ENCODE measurements around the gene DDX55.

DNA sequence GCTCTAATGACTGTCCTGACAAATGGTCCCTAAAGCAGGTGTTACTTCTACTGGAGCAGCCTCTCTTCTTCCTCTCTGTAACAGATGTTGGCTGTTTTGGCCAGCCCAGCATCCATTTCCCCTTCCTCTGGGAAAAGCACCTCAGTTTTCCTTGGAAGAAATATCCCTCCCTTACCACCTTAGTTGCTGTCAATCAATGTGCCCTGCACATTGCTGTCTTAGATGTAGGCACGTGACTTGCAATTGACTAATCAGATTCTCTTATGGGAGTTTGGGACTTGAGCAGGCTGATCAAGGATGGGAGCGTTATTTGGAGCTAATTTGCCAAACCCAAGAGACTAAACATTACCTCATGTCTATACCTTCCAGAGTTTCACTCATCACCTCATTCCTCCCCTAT, 29.5 kb upstream of the DDX55 start:
- no peak for TF ChIP-seq CTCF (IDR thresholded peaks at IDR 0.05; ENCODE audit: poor library complexity, severe bottlenecking)
- TF ChIP-seq POLR2AphosphoS5 (IDR thresholded peaks at IDR 0.05), result no peak
- no peak for TF ChIP-seq TAF1 (IDR thresholded peaks at IDR 0.05; ENCODE audit: low read depth)
- TF ChIP-seq MXI1 (conservative IDR thresholded peaks at IDR 0.05; ENCODE audit: poor library complexity, severe bottlenecking), result no peak
- TF ChIP-seq EZH2 (IDR thresholded peaks at IDR 0.05; ENCODE audit: borderline replicate concordance, insufficient read depth, low read length, poor library complexity, severe bottlenecking), result no peak
- no peak for TF ChIP-seq SMC3 (conservative IDR thresholded peaks at IDR 0.05; ENCODE audit: poor library complexity)
- TF ChIP-seq RAD21 (conservative IDR thresholded peaks at IDR 0.05), result no peak
- TF ChIP-seq, protein P1, sequence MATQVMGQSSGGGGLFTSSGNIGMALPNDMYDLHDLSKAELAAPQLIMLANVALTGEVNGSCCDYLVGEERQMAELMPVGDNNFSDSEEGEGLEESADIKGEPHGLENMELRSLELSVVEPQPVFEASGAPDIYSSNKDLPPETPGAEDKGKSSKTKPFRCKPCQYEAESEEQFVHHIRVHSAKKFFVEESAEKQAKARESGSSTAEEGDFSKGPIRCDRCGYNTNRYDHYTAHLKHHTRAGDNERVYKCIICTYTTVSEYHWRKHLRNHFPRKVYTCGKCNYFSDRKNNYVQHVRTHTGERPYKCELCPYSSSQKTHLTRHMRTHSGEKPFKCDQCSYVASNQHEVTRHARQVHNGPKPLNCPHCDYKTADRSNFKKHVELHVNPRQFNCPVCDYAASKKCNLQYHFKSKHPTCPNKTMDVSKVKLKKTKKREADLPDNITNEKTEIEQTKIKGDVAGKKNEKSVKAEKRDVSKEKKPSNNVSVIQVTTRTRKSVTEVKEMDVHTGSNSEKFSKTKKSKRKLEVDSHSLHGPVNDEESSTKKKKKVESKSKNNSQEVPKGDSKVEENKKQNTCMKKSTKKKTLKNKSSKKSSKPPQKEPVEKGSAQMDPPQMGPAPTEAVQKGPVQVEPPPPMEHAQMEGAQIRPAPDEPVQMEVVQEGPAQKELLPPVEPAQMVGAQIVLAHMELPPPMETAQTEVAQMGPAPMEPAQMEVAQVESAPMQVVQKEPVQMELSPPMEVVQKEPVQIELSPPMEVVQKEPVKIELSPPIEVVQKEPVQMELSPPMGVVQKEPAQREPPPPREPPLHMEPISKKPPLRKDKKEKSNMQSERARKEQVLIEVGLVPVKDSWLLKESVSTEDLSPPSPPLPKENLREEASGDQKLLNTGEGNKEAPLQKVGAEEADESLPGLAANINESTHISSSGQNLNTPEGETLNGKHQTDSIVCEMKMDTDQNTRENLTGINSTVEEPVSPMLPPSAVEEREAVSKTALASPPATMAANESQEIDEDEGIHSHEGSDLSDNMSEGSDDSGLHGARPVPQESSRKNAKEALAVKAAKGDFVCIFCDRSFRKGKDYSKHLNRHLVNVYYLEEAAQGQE (IDR thresholded peaks at IDR 0.05; ENCODE audit: borderline replicate concordance), result no peak
